NCI-H345 (cell line): Measurements from ENCODE around the gene ALOX15B.
"Not testable (repeated sequence)": the region's sequence is repeated elsewhere in the genome, so short reads cannot be mapped to it uniquely, and the experiment has no call there.

Experiments
- DNase-seq: peaks from one replicate; lab custom pipeline; 2025; lab: John Stamatoyannopoulos, UW

The ALOX15B gene

GRCh38 chr17:8013731-8014557 is 24.9 kb upstream of the ALOX15B start:
- DNase-seq: no peak

- DNase-seq: no peak
Observed at GRCh38 chr17:8014558-8014850, 24.4 kb upstream of the ALOX15B start.

GRCh38 chr17:8015236-8015956 is 23.5 kb upstream of the ALOX15B start:
- no peak for DNase-seq

GRCh38 chr17:8015957-8016631 is 22.8 kb upstream of the ALOX15B start:
- DNase-seq: peak; percentile 6

- peak; percentile 62 for DNase-seq
Observed at GRCh38 chr17:8016632-8017424, 22.0 kb upstream of the ALOX15B start.

GRCh38 chr17:8018436-8018835 is 20.4 kb upstream of the ALOX15B start:
- DNase-seq: no peak

GRCh38 chr17:8019166-8019565 is 19.7 kb upstream of the ALOX15B start:
- DNase-seq: no peak

- DNase-seq: no peak
Observed at GRCh38 chr17:8019665-8020650, 18.9 kb upstream of the ALOX15B start.

- no peak for DNase-seq
Observed at GRCh38 chr17:8020776-8021564, 17.9 kb upstream of the ALOX15B start.

GRCh38 chr17:8021565-8022359 is 17.1 kb upstream of the ALOX15B start:
- DNase-seq: no peak

GRCh38 chr17:8022360-8023003 is 16.4 kb upstream of the ALOX15B start:
- no peak for DNase-seq

- DNase-seq: not testable (repeated sequence)
Observed at GRCh38 chr17:8024161-8024560, 14.7 kb upstream of the ALOX15B start.

GRCh38 chr17:8025176-8025911 is 13.5 kb upstream of the ALOX15B start:
- no peak for DNase-seq

- DNase-seq: no peak
Observed at GRCh38 chr17:8029121-8029520, 9.7 kb upstream of the ALOX15B start.

- no peak for DNase-seq
Observed at GRCh38 chr17:8031261-8031661, 7.6 kb upstream of the ALOX15B start.

- no peak for DNase-seq
Observed at GRCh38 chr17:8031950-8032349, 6.9 kb upstream of the ALOX15B start.

GRCh38 chr17:8032442-8032841 is 6.4 kb upstream of the ALOX15B start:
- DNase-seq: no peak

GRCh38 chr17:8039611-8040168 is 831 bp downstream of the ALOX15B start:
- no peak for DNase-seq
